K562 (cell line): ENCODE results near the gene CYB561A3. TPM values are rescaled to one million over a fixed set of nuclear protein-coding genes. Genes with fewer than 3 reads are reported as not detected.
A peak's percentile ranks its signal among the peaks of the same experiment; 100 is the strongest.

Source experiments
- COPS2 ChIP-seq: fragments of 450-650 bp; conservative IDR thresholded peaks from 2 replicates; pipeline ENCODE4 v1.6.1; 2016; ENCODE audit warnings: mild to moderate bottlenecking, moderate library complexity
- HLTF ChIP-seq: fragments of 450-650 bp; IDR thresholded peaks from 2 replicates; pipeline ENCODE4 v1.6.1; 2016
- KDM5B ChIP-seq: fragments of 200-600 bp; sonication (generic); IDR thresholded peaks from 2 replicates; pipeline ENCODE4 v1.6.1; 2012; ENCODE audit warnings: low read depth, mild to moderate bottlenecking, moderate library complexity, low read length, control low read depth, inconsistent platforms; ENCODE audit not compliant: insufficient replicate concordance
- NCOA4 ChIP-seq: fragments of 450-650 bp; IDR thresholded peaks from 2 replicates; pipeline ENCODE4 v1.6.1; 2018; ENCODE audit warnings: mild to moderate bottlenecking; ENCODE audit not compliant: partially characterized antibody
- NELFE ChIP-seq: IDR thresholded peaks from 2 replicates; pipeline ENCODE4 v1.6.1; 2011; ENCODE audit warnings: mild to moderate bottlenecking; ENCODE audit not compliant: insufficient read depth, insufficient read length
- RB1 ChIP-seq: fragments of 450-650 bp; IDR thresholded peaks from 2 replicates; pipeline ENCODE4 v1.6.1; 2017; ENCODE audit warnings: low read depth, mild to moderate bottlenecking
- SRF ChIP-seq, 2 experiments: fragments of 250-450, 450-650 bp in 1 of 2; sonication (Bioruptor Pico) in 1 of 2; sonication (generic) in 1 of 2; formaldehyde crosslinking; IDR thresholded peaks; 2 replicates each; pipeline versions ENCODE4 v1.5.0 to v1.5.1; 2020 to 2022; ENCODE audit warnings: mild to moderate bottlenecking in 1 of 2, missing genetic modification reagents in 1 of 2
- TBP ChIP-seq: optimal IDR thresholded peaks from 2 replicates; pipeline ENCODE3; 2011; ENCODE audit warnings: low read depth, low read length, improper control_type of control experiment
- TSC22D4 ChIP-seq: fragments of 450-650 bp; IDR thresholded peaks from 2 replicates; pipeline ENCODE4 v1.6.1; 2016; ENCODE audit warnings: missing genetic modification characterization, missing biosample characterization, control low read depth
- YBX1 ChIP-seq: fragments of 450-650 bp; IDR thresholded peaks from 2 replicates; pipeline ENCODE4 v1.7.1; 2016; ENCODE audit warnings: mild to moderate bottlenecking
- ZBED1 ChIP-seq: IDR thresholded peaks from 2 replicates; pipeline ENCODE4 v1.6.1; 2014
- polyA plus RNA-seq, 8 experiments: library from polyadenylated mRNA; depleted of rRNA in 4 of 8; stranded (reverse) in 5 of 8; unstranded in 3 of 8; fragments of >200 nt; fragmentation: Nextera tagmentation in 2 of 8; fragmentation: Illumina TruSeq in 1 of 8; extraction: Ambion mirVana in 2 of 8; extraction: Trizol in 1 of 8; gene quantifications; 2 replicates each; pipeline versions ENCODE4 v1.2.1 to v1.2.3, GENCODE V29; 2011 to 2014; ENCODE audit warnings: inconsistent platforms in 1 of 8, missing spikeins in 1 of 8
- total RNA-seq, 7 experiments: library from RNA; depleted of rRNA in 6 of 7; stranded (reverse); fragments of >200 nt in 6 of 7; fragmentation: Illumina TruSeq in 2 of 7; extraction: Trizol in 2 of 7; gene quantifications; 2 replicates each; pipeline versions ENCODE4 v1.2.1 to v1.2.3, GENCODE V29; 2011 to 2021; ENCODE audit warnings: low replicate concordance in 1 of 7
- TF ChIP-seq, protein P1 (sequence below), 3 experiments: fragments of 200-800 bp in 1 of 3; fragments of 250-450 bp in 1 of 3; fragments of 450-650 bp in 1 of 3; sonication (Bioruptor Pico) in 1 of 3; sonication (Bioruptor generic) in 1 of 3; formaldehyde crosslinking in 1 of 3; IDR thresholded peaks; 2 replicates each; pipeline versions ENCODE4 v1.6.1 to v1.8.0; 2016 to 2022; ENCODE audit warnings: mild to moderate bottlenecking in 2 of 3, missing genetic modification characterization in 2 of 3, missing compliant biosample characterization in 1 of 3, moderate library complexity in 1 of 3
- TF ChIP-seq, protein P2 (sequence below): fragments of 250-450 bp; sonication (Bioruptor Pico); IDR thresholded peaks from 2 replicates; pipeline ENCODE4 v1.4.0; 2020; ENCODE audit warnings: mild to moderate bottlenecking, moderate library complexity
- TF ChIP-seq, protein P3 (sequence below): sonication (generic); formaldehyde crosslinking; IDR thresholded peaks from 2 replicates; pipeline ENCODE4 v1.8.0; 2022; ENCODE audit warnings: mild to moderate bottlenecking, missing genetic modification reagents
- TF ChIP-seq, protein P4 (sequence below): fragments of 250-450 bp; sonication (Bioruptor Pico); IDR thresholded peaks from 2 replicates; pipeline ENCODE4 v1.5.0; 2020; ENCODE audit warnings: mild to moderate bottlenecking

Gene CYB561A3
- total and polyA plus RNA-seq, 9 of the 15 experiments (the other 6 are each of a cell fraction or from before 2014, with no cell fraction given): 29.2 to 78.9 (median 37.9) TPM

DNA sequence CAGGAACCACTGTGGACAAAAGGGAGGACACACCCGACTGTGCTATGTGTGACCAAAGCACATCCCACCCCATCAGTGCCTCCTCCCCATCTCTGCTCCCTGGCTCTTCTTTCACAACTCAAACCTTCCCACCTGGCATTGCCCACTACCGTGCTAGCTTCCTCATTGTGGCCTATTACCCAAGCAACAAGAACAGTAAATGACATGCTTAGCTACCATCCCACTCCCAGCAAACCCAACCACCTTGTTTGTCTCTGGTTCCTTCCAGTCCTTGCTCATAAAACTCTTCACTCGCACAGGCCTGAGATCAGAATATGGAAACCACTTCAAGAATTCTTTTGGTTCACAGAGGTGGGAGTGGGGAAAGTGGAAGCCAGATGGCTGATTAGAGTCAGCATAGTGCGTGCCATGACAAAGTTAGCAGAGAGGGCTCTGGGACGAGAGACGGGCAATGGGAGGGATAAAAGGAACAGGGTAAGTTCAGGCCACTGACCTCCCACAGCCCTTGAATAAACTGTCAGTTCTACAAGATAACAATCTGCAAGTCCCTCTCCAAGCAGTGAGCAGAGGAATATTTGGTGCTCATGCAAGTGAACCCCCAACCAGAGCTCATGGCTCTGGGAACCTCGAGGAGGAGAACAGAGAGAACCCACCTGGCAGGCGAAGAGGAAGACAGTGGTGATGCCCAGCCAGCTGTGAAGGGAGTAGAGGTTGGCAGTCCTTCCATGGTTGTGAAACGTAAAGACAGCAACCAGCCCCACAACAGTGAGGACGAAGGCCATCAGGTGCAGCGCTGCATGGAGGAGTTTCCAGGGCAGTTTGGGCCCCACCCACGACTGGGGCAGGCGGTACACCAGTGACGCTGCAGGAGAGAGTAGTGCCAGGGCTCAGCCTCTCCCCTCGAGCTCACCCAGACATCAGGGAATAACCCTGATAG, 8.3 kb downstream of the CYB561A3 start (continued):
- TF ChIP-seq, protein P1, sequence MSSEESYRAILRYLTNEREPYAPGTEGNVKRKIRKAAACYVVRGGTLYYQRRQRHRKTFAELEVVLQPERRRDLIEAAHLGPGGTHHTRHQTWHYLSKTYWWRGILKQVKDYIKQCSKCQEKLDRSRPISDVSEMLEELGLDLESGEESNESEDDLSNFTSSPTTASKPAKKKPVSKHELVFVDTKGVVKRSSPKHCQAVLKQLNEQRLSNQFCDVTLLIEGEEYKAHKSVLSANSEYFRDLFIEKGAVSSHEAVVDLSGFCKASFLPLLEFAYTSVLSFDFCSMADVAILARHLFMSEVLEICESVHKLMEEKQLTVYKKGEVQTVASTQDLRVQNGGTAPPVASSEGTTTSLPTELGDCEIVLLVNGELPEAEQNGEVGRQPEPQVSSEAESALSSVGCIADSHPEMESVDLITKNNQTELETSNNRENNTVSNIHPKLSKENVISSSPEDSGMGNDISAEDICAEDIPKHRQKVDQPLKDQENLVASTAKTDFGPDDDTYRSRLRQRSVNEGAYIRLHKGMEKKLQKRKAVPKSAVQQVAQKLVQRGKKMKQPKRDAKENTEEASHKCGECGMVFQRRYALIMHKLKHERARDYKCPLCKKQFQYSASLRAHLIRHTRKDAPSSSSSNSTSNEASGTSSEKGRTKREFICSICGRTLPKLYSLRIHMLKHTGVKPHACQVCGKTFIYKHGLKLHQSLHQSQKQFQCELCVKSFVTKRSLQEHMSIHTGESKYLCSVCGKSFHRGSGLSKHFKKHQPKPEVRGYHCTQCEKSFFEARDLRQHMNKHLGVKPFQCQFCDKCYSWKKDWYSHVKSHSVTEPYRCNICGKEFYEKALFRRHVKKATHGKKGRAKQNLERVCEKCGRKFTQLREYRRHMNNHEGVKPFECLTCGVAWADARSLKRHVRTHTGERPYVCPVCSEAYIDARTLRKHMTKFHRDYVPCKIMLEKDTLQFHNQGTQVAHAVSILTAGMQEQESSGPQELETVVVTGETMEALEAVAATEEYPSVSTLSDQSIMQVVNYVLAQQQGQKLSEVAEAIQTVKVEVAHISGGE (CRISPR knock-in tag; IDR thresholded peaks at IDR 0.05): 0 out of 6 replicates have a peak, but pooled peaks of 1 of the 3 experiments have one; percentile 45
- TF ChIP-seq, protein P2, sequence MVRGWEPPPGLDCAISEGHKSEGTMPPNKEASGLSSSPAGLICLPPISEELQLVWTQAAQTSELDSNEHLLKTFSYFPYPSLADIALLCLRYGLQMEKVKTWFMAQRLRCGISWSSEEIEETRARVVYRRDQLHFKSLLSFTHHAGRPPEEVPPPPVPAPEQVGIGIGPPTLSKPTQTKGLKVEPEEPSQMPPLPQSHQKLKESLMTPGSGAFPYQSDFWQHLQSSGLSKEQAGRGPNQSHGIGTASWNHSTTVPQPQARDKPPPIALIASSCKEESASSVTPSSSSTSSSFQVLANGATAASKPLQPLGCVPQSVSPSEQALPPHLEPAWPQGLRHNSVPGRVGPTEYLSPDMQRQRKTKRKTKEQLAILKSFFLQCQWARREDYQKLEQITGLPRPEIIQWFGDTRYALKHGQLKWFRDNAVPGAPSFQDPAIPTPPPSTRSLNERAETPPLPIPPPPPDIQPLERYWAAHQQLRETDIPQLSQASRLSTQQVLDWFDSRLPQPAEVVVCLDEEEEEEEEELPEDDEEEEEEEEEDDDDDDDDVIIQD (CRISPR knock-in tag): no peak
- TF ChIP-seq YBX1 (no peak), ZBED1 (no peak), NCOA4 (no peak), NELFE (no peak), KDM5B (no peak), HLTF (no peak), TBP (no peak), SRF (CRISPR knock-in tag; IDR thresholded peaks at IDR 0.05) (no peak), RB1 (no peak), TSC22D4 (no peak), COPS2 (no peak)
- TF ChIP-seq, protein P3, sequence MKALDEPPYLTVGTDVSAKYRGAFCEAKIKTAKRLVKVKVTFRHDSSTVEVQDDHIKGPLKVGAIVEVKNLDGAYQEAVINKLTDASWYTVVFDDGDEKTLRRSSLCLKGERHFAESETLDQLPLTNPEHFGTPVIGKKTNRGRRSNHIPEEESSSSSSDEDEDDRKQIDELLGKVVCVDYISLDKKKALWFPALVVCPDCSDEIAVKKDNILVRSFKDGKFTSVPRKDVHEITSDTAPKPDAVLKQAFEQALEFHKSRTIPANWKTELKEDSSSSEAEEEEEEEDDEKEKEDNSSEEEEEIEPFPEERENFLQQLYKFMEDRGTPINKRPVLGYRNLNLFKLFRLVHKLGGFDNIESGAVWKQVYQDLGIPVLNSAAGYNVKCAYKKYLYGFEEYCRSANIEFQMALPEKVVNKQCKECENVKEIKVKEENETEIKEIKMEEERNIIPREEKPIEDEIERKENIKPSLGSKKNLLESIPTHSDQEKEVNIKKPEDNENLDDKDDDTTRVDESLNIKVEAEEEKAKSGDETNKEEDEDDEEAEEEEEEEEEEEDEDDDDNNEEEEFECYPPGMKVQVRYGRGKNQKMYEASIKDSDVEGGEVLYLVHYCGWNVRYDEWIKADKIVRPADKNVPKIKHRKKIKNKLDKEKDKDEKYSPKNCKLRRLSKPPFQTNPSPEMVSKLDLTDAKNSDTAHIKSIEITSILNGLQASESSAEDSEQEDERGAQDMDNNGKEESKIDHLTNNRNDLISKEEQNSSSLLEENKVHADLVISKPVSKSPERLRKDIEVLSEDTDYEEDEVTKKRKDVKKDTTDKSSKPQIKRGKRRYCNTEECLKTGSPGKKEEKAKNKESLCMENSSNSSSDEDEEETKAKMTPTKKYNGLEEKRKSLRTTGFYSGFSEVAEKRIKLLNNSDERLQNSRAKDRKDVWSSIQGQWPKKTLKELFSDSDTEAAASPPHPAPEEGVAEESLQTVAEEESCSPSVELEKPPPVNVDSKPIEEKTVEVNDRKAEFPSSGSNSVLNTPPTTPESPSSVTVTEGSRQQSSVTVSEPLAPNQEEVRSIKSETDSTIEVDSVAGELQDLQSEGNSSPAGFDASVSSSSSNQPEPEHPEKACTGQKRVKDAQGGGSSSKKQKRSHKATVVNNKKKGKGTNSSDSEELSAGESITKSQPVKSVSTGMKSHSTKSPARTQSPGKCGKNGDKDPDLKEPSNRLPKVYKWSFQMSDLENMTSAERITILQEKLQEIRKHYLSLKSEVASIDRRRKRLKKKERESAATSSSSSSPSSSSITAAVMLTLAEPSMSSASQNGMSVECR (CRISPR knock-in tag): no peak
- TF ChIP-seq, protein P4, sequence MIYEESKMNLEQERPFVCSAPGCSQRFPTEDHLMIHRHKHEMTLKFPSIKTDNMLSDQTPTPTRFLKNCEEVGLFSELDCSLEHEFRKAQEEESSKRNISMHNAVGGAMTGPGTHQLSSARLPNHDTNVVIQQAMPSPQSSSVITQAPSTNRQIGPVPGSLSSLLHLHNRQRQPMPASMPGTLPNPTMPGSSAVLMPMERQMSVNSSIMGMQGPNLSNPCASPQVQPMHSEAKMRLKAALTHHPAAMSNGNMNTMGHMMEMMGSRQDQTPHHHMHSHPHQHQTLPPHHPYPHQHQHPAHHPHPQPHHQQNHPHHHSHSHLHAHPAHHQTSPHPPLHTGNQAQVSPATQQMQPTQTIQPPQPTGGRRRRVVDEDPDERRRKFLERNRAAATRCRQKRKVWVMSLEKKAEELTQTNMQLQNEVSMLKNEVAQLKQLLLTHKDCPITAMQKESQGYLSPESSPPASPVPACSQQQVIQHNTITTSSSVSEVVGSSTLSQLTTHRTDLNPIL (CRISPR knock-in tag): no peak
